Thyroid gland (tissue), 4 donors: Measurements from ENCODE around the gene LRRC18.

Experiments used
- POLR2A ChIP-seq, 2 donors: fragments of 450-650 bp; IDR thresholded peaks; one replicate each; pipeline ENCODE4 v1.6.1; 2017; ENCODE audit warnings: antibody characterized with exemption in 2 of 2, mild to moderate bottlenecking in 2 of 2, moderate library complexity in 1 of 2
- TF ChIP-seq, protein P1 (sequence below), 6 experiments: fragments of 200-600 bp in 3 of 6; fragments of 450-650 bp in 3 of 6; sonication (generic) in 3 of 6; IDR thresholded peaks; one replicate each; pipeline ENCODE4 v1.5.1; 2016 to 2019; ENCODE audit warnings: antibody characterized with exemption in 6 of 6, mild to moderate bottlenecking in 2 of 6, inconsistent platforms in 1 of 6, moderate library complexity in 1 of 6

DNA sequence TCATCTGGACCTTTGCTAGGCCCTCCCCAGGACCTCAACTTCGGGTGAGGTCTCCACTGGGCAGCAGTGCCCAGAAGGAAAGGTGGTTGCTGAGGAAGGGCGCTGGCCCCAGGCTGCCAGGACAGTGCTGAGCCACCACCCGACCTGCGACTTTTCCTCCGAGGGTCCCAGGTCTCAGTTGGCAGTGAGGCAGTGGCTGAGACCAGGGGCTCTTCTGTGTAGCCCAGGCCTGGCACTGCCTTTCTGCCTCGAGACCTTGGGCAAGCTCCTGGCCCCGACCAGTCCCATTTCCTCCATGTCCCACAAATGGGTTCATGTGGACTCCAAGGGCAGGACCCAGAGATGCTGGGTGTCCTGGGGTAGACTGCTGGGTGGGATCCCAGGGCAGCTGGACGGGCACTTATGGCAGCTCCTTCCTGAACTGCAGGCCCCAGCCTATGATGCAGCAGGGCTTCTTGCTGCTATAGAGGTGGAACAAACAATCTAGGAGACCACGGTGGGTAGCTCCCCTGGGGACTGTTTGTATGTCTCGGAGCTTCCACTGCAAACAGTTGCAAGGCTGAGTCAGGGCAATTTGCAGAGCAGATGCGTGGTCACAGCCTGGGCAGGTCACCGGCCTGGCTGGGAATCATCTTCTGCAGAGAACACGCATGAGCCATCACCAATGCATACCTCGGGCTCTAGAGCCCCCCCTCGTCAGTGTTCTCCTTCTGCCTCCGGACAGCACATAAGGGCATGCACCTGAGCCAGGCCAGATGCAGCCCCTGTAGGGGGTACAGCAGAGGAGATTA, 17.9 kb upstream of the LRRC18 start:
- TF ChIP-seq, protein P1, sequence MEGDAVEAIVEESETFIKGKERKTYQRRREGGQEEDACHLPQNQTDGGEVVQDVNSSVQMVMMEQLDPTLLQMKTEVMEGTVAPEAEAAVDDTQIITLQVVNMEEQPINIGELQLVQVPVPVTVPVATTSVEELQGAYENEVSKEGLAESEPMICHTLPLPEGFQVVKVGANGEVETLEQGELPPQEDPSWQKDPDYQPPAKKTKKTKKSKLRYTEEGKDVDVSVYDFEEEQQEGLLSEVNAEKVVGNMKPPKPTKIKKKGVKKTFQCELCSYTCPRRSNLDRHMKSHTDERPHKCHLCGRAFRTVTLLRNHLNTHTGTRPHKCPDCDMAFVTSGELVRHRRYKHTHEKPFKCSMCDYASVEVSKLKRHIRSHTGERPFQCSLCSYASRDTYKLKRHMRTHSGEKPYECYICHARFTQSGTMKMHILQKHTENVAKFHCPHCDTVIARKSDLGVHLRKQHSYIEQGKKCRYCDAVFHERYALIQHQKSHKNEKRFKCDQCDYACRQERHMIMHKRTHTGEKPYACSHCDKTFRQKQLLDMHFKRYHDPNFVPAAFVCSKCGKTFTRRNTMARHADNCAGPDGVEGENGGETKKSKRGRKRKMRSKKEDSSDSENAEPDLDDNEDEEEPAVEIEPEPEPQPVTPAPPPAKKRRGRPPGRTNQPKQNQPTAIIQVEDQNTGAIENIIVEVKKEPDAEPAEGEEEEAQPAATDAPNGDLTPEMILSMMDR (IDR thresholded peaks at IDR 0.05): no peak
- no peak for TF ChIP-seq POLR2A (IDR thresholded peaks at IDR 0.05)
